ENCODE measurements around the gene LPCAT3. TPM values are rescaled to one million over a fixed set of nuclear protein-coding genes. Genes with fewer than 3 reads are reported as not detected.

LPCAT3 gene
- polyA plus RNA-seq, 1 donor (not counting 4 experiments of a cell fraction or from before 2014, with no cell fraction given), result 69.1 TPM

- DNase-seq (ENCODE audit: low read depth, low spot score) (no peak), FAIRE-seq (no peak)
- peaks cover 9% of the 10 kb centered on the region for H3K79me2 ChIP-seq (ENCODE audit: control insufficient read depth, insufficient read depth, low read length)
- TF ChIP-seq CTCF (optimal IDR thresholded peaks at IDR 0.05 in 1 of 3, IDR thresholded peaks at IDR 0.05 in 1 of 3, conservative IDR thresholded peaks at IDR 0.05 in 1 of 3; ENCODE audit: extremely low read depth in 1 of 3, insufficient read depth in 2 of 3, low read length in 3 of 3) (no peak), EZH2 (IDR thresholded peaks at IDR 0.05; ENCODE audit: low read length) (no peak)
- peaks cover 0 to 1% of the 10 kb centered on the region in 2 experiments for H3K36me3 ChIP-seq (ENCODE audit: control insufficient read depth in 2 of 2, extremely low read depth in 1 of 2, insufficient read depth in 2 of 2, low read length in 2 of 2)
- peaks cover 35% of the 10 kb centered on the region for H3K4me1 ChIP-seq (ENCODE audit: control insufficient read depth, extremely low read depth, insufficient read depth, low read length)
- H3K4me2 ChIP-seq (ENCODE audit: control insufficient read depth, extremely low read depth, insufficient read depth, low read depth, low read length), result peak overlapping the region; percentile 49
- H3K27me3 ChIP-seq (ENCODE audit: control insufficient read depth, extremely low read depth, insufficient read depth, low read length), result no peaks in the 10 kb centered on the region
- H3K4me3 ChIP-seq (ENCODE audit: control insufficient read depth in 2 of 3, extremely low read depth in 1 of 3, insufficient read depth in 2 of 3, low read depth in 1 of 3, low read length in 3 of 3), result no peak overlapping the region
- peak overlapping the region; percentile 20 for H3K27ac ChIP-seq (ENCODE audit: control insufficient read depth, insufficient read depth, low read length)
- peak overlapping the region; percentile 40 for H3K9ac ChIP-seq (ENCODE audit: control insufficient read depth, extremely low read depth, insufficient read depth, low read length)
- H3K9me1 ChIP-seq (ENCODE audit: control insufficient read depth, extremely low read depth, insufficient read depth, low read length), result no peaks in the 10 kb centered on the region
- dilution Hi-C loops (cut with MboI; ENCODE audit: extremely low pct_ligation_motif_present, low sequenced_read_pairs), result no loop called here
- no peaks in the 10 kb centered on the region for H4K20me1 ChIP-seq (ENCODE audit: control insufficient read depth, extremely low read depth, insufficient read depth, low read length)
- peak overlapping the region; percentile 37 for H2AFZ ChIP-seq (ENCODE audit: control insufficient read depth, low read length)
- H3K9me3 ChIP-seq (ENCODE audit: control insufficient read depth, low read depth, low read length), result no peaks in the 10 kb centered on the region
These were observed 59.6 kb downstream of the LPCAT3 start for GRCh38 chr12:6958609-6959057.

- Histone ChIP-seq H3K9me1 (ENCODE audit: control insufficient read depth, extremely low read depth, insufficient read depth, low read length) (no peaks in the 10 kb centered on the region), H3K27me3 (ENCODE audit: control insufficient read depth, extremely low read depth, insufficient read depth, low read length) (no peaks in the 10 kb centered on the region), H3K9me3 (ENCODE audit: control insufficient read depth, low read depth, low read length) (no peaks in the 10 kb centered on the region), H4K20me1 (ENCODE audit: control insufficient read depth, extremely low read depth, insufficient read depth, low read length) (no peaks in the 10 kb centered on the region), H3K9ac (ENCODE audit: control insufficient read depth, extremely low read depth, insufficient read depth, low read length) (peak overlapping the region; percentile 40), H3K36me3 (ENCODE audit: control insufficient read depth in 2 of 2, extremely low read depth in 1 of 2, insufficient read depth in 2 of 2, low read length in 2 of 2) (peaks cover 0 to 1% of the 10 kb centered on the region in 2 experiments), H2AFZ (ENCODE audit: control insufficient read depth, low read length) (peak overlapping the region; percentile 37), H3K4me2 (ENCODE audit: control insufficient read depth, extremely low read depth, insufficient read depth, low read depth, low read length) (peak overlapping the region; percentile 49), H3K79me2 (ENCODE audit: control insufficient read depth, insufficient read depth, low read length) (peaks cover 3% of the 10 kb centered on the region), H3K27ac (ENCODE audit: control insufficient read depth, insufficient read depth, low read length) (peak overlapping the region; percentile 20), H3K4me3 (ENCODE audit: control insufficient read depth in 2 of 3, extremely low read depth in 1 of 3, insufficient read depth in 2 of 3, low read depth in 1 of 3, low read length in 3 of 3) (no peak overlapping the region), H3K4me1 (ENCODE audit: control insufficient read depth, extremely low read depth, insufficient read depth, low read length) (peaks cover 35% of the 10 kb centered on the region)
- FAIRE-seq (no peak), DNase-seq (ENCODE audit: low read depth, low spot score) (no peak)
- TF ChIP-seq CTCF (optimal IDR thresholded peaks at IDR 0.05 in 1 of 3, IDR thresholded peaks at IDR 0.05 in 1 of 3, conservative IDR thresholded peaks at IDR 0.05 in 1 of 3; ENCODE audit: extremely low read depth in 1 of 3, insufficient read depth in 2 of 3, low read length in 3 of 3) (no peak), EZH2 (IDR thresholded peaks at IDR 0.05; ENCODE audit: low read length) (no peak)
- dilution Hi-C loops (cut with MboI; ENCODE audit: extremely low pct_ligation_motif_present, low sequenced_read_pairs), result no loop called here
These were observed 60.3 kb downstream of the LPCAT3 start for GRCh38 chr12:6957741-6958608.
